ENCODE measurements around the gene PSAP.

PSAP gene

DNA sequence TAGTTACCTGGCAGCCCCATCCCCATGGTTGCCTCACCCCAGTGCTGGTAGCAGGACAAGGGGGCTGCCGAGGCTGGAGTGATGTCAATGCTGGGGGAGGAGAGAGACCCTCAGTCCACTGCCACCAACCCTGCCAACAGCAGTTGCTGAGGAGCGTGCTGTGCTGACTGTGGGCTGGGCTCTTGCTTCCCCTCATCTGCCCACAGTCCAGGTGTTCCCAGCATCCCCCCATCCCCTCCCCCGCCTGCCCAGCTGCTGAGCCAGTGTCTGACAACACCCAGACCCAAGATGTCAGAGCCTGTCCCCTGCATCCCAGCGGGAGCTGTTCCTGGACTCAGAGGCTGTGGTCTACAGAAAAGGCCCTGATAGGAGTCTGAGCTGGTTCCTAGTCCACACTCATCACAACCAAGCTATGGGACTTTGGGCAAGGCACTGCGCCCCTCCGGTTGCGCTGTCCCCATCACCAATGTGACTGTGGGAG is 14.6 kb upstream of the PSAP start:
- TF ChIP-seq CTCF (IDR thresholded peaks at IDR 0.05; ENCODE audit: insufficient read depth, missing control alignments), result no peak
- DNase-seq (ENCODE audit: insufficient read length, low spot score), result no peak
- FAIRE-seq, result no peak

- DNase-seq (ENCODE audit: insufficient read length, low spot score), result no peak
- no peak for TF ChIP-seq CTCF (IDR thresholded peaks at IDR 0.05; ENCODE audit: insufficient read depth, missing control alignments)
- no peak for FAIRE-seq
Observed at GRCh38 chr10:71864911-71865361, 13.9 kb upstream of the PSAP start.

- no peak for TF ChIP-seq CTCF (IDR thresholded peaks at IDR 0.05; ENCODE audit: insufficient read depth, missing control alignments)
- no peak for FAIRE-seq
- no peak for DNase-seq (ENCODE audit: insufficient read length, low spot score)
Observed at GRCh38 chr10:71863203-71863602, 12.2 kb upstream of the PSAP start.

GRCh38 chr10:71860243-71861029 is 9.4 kb upstream of the PSAP start:
- DNase-seq (ENCODE audit: insufficient read length, low spot score) (no peak), FAIRE-seq (no peak)
- no peak for TF ChIP-seq CTCF (IDR thresholded peaks at IDR 0.05; ENCODE audit: insufficient read depth, missing control alignments)

DNA sequence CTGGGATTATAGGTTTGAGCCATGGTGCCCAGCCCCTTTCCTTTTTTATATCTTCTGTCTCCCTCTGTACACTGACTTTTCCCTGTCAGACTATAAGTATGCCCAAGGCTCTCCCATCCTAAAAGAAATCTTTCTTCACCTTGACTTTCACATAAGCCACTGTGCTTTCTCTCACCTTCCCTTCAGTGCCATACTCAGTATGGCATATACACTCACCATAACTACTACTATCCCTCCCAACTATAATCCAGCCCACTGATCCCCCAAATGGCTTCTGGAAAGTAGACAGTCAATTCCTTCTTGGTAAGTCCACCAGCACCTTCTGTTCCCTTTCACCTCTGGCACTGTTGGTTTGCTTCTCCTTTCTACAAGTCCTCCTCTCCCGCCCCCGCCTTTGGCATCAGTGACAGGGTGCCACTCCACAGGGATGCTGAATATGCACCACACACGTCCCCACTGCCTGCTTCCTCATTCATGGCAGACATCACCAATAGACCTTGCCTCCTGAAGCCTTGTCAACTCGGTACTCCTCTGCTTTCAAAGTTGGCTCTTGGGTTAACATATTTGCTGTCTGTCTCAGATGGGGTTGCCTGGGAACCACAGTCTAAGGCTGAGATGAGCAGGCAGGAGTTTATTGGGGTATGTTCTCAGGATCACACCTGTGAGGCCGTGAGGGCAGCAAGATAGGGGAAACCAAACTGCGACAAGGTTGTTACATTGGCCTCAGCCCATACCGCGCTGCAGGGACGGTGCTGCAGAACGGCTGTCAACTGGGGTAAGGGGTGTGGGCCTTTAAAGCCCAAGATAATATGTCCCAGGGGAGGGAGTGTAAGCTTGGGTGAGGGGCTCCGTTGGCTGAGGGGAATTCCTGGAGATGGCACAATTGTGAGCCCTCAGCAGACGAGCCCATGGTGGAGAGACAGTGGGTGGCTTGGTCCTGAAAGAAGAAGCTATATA is 7.2 kb upstream of the PSAP start:
- FAIRE-seq (no peak), DNase-seq (ENCODE audit: insufficient read length, low spot score) (no peak)
- no peak for TF ChIP-seq CTCF (IDR thresholded peaks at IDR 0.05; ENCODE audit: insufficient read depth, missing control alignments)

GRCh38 chr10:71856619-71857018 is 5.6 kb upstream of the PSAP start:
- DNase-seq (ENCODE audit: insufficient read length, low spot score), result no peak
- FAIRE-seq, result no peak
- TF ChIP-seq CTCF (IDR thresholded peaks at IDR 0.05; ENCODE audit: insufficient read depth, missing control alignments), result no peak
